Stromal cell of bone marrow (primary cell): Measurements from ENCODE around the gene WDR18.

Source experiments
- DNase-seq: peaks from one replicate; pipeline ENCODE4 v3.0.0-alpha.2; 2012; ENCODE audit warnings: low read depth

WDR18 gene

GRCh38 chr19:964761-965694, 19.1 kb upstream of the WDR18 start:
- DNase-seq = no peak

- no peak for DNase-seq
Observed at GRCh38 chr19:966485-967088, 17.6 kb upstream of the WDR18 start.

DNA sequence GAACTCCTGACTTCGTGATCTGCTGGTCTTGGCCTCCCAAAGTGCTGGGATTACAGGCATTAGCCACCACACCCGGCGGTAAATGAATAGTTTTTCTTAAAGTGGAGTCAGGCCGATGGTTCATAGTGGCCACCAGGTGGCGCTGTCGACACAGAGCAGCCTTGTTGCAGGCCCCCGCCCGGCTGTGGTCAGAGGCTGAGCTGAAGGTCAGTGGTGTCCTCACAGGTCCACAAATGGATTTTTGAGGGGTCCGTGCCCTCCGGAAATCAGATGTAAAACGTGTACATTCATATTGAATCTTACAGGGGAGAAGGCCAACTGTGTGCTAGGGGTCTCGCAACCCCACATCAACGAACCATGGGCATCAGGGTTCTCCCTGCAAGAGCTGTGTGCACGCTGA, 13.4 kb upstream of the WDR18 start:
- no peak for DNase-seq

DNA sequence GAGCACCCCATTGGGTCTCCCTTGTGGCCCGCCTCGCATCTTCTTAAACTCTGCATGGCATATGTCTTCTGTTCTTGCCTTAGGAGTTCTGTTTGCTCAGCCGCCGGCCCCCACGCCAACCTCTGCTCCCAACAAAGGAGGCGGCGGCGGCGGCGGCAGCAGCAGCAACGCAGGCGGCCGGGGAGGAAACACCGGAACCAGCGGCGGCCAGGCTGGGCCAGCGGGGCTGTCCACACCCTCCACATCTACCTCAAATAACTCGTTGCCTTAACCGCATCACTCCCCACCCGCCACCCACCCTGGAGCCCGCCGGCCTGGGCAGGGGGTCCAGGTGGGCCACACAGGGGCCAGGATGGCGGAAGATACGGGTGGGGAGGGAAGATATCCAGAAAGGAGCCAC, 12.3 kb upstream of the WDR18 start:
- no peak for DNase-seq

DNA sequence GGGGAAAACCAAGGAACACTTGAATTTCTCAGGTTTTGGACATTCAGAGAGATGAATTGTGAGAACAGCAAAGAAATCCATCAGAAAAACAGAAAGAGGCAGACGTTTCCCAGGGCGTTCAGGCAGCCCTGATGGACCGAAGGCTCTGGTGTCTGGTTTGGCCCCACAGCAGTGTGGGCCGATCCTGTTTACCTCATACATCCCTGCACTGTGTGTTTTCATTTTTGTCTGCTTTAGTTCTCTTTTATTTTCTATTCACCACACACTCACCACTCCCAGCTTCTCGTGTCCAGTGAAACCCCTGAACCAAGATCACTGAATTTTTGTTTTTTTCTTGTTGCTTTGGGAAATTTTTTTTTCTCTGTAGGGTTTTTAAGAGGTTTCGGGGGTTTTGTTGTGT, 11.9 kb upstream of the WDR18 start:
- no peak for DNase-seq

DNA sequence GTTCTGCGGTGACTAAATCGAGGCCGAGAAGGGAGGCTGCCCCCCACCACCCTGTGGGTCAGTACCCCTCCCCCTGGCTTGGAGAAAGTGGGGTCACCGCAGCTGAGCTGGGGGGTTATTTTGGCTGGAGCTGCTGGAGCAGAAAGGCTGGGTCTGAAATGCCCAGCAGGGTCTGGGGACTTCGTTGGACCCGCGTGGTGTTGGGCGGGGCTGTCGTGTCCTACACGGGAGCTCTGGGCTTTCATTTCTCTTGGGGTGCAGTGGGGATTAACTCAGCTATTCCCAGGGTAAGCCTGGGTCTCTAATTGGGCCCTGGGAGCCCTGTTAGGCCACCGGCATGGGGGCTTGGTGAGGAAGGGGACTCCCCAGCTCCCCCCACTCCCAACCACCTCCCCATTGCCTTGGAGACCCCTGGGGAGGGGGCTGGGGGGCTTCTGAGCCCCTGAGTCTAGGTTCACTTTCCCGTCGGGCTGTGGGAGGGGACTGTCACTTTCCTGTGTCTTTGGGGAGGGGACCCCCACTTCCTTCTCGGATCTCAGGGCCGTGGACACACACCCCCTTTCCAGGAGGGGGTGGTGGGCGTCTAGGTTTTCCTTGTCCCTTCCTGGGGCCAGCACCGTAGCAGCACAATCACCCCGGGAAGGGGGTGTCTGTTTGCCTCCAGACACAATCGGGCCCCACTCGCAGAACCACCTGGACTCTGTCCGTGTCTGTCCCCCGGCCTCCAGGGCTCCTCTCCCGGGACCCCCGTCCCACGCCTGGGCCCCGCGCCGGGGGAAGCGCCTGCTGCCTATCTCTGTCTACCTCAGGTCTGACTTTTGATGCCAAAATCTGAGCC, 10.2 kb upstream of the WDR18 start:
- DNase-seq = no peak

DNA sequence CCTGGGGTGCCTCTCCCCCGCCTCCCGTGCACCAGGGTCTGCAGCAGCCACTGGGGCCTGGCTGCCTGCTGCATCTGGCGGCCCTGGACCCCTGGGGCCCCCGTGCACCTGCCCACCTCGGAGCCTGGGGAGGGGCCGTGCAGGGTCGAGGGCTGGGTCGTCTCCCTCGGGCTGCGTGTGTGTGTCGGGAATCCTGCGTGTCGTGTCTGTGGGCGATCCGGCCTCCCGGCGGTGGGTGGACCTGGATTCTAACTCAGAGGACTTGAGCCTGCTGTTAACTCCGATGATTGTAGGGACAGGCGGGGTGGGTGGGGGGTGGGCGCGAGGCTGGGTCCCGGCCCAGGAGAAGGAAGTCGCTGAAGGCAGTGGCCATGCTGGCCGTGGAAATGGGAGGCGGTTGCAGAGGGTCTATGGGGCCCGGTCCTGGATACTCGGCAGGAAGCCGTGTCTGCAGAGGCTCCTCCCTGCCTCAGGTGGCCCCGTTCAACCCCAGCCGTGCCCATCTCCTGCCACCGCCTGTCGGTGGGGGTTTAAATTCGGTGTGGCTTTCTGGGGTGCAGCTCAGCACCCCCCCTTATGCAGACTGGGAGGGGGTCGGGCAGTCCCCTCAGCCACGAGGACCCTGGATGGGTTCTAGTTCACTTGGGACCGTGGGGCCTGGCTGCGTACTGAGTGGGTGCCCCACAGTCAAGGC, 9.4 kb upstream of the WDR18 start:
- no peak for DNase-seq

DNA sequence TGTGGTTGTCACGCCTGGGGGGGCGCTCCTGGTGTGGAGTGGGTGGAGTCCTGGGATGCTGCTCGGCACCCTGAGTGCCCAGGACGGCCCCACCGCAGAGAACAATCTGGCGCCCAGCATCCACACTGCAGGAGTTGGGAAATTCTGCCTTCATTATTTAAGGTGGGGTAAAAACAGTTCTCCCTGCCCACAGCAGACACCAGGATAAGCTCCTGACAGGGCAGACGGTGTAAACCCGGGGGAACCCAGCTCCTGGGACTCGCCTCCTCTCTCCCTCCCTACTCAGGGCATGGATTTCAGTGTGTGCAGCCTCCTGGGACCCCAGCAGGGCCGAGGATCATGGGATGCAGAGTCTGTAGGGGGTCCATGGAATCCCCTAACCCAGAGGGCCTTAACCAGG, 7.7 kb upstream of the WDR18 start:
- DNase-seq = no peak

DNA sequence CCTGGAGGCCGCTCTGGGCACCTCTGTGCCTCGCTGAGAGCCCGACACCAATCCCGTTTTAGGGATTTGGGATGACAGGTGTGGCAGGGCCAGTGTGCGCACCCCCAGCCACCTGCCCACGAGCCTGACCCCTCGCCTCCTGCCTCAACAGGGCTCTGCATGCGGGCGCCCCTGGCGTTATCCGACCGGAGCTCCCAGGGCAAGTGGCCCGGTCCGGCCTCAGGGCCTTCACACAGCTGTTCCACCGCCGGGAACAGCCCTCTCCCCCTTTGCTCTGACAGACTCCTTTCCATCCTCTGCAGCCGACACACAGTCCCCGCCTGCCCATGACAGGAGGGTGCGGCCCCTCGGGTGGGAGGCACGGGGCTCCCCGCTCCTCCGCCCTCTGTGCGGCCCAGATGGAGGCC, 7.1 kb upstream of the WDR18 start:
- DNase-seq = no peak

DNA sequence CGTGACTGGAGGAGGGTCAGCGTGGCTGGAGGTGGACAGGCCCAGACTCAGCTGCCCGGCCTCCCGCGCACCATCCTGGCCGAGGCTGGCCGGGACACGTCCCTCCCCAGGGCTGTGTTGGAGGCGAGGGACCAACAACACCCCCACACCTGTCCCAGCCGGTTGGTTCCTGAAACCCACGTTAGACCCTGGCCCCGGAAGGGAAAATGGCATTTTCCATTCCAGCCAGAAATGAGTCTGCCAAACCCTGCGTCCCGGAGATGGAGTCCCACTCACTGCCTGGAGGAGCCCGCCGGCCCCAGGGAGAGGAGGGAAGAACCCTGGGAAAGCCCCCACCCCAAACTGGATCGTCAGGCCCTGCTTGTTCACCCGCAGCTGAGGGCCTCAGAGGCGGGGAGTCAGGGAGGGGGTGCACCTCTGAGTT, 4.8 kb upstream of the WDR18 start:
- DNase-seq = no peak

DNA sequence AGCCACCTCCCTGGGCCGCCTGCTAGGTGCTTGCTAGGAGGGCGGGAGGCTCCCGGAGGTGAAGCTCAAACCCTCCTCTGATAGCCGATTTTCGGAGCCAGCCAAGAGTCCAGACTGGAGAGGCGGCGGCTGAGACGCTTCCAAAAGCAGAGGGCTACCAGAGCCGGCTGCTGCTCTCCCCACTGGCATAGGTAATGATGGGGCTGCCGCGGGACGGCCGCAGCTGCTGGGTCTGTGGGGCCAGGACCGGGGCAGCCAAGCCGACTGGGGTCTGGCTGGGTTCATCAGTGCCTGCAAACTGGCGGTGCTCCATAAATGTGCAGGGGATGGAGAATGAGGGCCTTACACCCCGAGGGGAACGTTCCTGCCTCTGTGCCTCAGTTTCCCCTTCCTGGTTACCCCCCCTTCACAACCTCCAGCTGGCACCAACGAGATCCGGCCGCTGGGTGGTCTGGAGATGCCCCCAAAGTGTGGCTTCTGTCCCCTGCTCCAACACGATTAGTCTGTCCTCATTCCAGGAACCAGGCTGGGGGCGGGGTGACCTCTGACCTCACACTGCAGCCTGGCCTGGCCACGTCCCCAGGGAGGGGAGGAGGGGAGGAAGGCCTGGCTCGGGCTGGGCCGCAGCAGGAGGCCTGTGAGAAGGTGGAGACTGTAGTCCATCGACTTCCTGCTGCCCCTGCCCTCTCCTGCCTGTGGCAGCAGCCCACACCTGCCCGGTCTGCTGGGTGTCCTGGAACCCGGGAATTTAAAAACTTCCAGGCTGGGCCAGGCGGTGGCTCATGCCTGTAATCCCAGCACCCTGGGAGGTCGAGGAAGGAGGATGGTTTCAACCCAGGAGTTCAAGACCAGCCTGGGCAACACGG, 3.8 kb upstream of the WDR18 start:
- no peak for DNase-seq

GRCh38 chr19:982567-983170, 1.5 kb upstream of the WDR18 start:
- DNase-seq = no peak

DNA sequence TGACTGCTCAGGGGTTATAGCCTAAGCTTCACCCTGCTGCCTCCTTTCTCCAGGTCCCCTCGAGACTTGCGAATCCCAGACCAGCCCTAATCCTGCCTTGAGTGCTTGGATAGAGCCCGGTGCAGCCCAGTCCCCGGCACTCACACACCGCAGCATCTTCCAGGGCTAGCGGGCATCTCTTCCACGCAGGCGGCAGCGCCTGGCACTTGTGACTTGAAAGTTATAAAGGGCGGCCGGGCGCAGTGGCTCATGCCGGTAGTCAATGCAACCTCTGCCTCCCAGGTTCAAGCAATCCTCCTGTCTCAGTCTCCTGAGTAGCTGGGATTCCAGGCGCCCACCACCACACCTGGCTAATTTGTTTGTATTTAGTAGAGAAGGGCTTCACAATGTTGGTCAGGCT, 1.9 kb downstream of the WDR18 start:
- no peak for DNase-seq

GRCh38 chr19:988081-988480, 3.9 kb downstream of the WDR18 start:
- DNase-seq = no peak

- no peak for DNase-seq
Observed at GRCh38 chr19:988510-988909, 4.4 kb downstream of the WDR18 start.

DNA sequence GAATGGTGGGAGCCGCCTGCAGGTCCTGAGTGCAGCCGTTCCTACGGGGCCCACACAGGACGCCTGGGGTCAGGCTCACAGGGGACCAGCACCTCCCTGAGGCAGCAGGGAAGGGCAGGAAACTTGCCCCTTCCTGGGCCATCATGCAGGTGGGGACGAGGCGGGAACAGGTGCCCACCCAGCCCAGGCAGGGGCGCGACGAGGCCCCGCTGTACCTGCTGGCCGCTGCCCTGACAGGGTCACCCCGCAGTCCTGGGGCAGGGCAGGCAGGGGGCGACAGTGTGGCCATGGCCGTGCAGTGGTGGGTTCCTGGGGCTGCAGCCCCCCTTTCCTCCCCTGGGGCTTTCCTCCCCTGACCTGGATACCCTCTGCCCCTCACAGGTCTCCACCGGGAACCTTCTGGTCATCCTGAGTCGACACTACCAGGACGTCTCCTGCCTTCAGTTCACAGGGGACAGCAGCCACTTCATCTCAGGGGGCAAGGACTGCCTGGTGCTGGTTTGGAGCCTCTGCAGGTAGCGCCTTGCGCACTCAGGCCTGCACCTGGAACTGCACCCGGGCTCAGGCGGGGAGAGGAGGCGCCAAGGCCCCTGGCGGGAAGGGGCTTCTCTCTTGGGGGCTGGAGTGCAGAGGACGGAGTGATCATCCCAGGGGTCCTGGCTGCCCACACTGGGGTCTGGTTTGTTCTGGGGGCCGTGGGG, 5.4 kb downstream of the WDR18 start:
- no peak for DNase-seq

DNA sequence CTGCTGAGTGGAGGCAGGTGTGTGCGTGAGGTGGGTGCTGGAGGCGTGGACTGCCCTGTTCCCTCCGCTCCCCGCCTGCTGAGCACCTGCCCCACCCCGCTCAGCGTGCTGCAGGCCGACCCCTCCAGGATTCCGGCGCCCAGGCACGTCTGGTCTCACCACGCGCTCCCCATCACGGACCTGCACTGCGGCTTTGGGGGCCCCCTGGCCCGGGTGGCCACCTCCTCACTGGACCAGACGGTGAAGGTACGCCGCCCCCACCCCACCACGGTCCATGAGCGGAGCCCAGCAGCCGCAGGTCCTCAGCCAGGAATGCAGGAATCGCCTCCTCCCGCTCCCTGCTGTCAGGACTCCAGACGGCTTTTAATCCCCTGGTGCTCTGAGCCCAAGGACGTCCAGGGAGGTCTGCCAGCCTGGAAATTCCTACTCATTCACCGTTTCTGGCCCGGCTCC, 6.0 kb downstream of the WDR18 start:
- DNase-seq = no peak

DNA sequence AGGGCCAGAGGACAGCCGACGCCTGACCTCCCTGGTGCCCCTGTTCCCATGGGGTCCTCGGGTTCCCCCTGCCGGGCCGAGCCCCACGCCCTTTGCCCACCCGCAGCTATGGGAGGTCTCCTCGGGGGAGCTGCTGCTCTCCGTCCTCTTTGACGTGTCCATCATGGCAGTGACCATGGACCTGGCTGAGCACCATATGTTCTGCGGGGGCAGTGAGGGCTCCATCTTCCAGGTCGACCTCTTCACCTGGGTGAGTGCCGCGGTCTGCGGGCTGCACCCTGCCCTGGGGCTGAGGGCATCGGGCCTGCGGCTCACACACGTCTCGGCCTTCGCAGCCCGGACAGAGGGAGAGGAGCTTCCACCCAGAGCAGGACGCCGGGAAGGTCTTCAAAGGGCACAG, 6.6 kb downstream of the WDR18 start:
- no peak for DNase-seq

DNA sequence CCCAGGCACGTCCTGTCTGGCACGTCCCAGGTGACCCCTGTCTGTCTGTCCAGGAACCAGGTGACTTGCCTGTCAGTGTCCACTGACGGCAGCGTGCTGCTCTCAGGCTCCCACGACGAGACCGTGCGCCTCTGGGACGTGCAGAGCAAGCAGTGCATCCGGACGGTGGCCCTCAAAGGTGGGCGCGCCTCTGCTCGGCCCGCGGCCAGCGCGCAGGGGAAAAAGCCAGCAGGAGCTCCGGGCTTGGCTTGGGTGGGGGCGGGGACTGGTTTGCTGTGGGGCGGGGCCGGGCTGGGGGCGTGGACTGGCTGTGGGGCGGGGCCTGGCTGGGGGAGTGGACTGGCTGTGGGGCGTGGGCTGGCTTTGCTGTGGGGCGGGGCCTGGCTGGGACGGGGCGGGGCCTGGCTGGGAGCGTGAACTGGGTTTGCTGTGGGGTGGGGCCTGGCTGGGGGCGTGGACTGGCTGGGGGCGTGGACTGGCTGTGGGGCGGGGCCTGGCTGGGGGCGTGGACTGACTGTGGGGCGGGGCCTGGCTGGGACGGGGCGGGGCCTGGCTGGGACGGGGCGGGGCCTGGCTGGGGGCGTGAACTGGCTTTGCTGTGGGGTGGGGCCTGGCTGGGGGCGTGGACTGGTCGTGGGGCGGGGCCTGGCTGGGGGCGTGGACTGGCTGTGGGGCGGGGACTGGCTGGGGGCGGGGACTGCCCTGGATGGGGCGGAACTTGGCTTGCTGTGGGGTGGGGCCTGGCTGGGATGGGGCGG, 7.2 kb downstream of the WDR18 start:
- no peak for DNase-seq
